OCI-LY7 (cell line): Measurements from ENCODE around the gene EIF4B. TPM values are rescaled to one million over a fixed set of nuclear protein-coding genes. Genes with fewer than 3 reads are reported as not detected.

Experiments
- BruUV-seq: library from RNA; stranded (reverse); fragments of 400-500 nt; replicated peaks from 2 replicates; lab custom pipeline; 2021; lab: Mats Ljungman, UMichigan
- CTCF ChIA-PET: fragments of 300-600 bp; sonication (Branson Sonifier 250); formaldehyde crosslinking; loops from one replicate; lab custom pipeline; 2022; ENCODE audit warnings: antibody characterized with exemption; ENCODE audit not compliant: unreplicated experiment; lab: Charles Lee
- POLR2A ChIA-PET: fragments of 300-600 bp; sonication (Branson Sonifier 250); formaldehyde crosslinking; loops from one replicate; lab custom pipeline; 2022; ENCODE audit warnings: antibody characterized with exemption; lab: Charles Lee
- DNase-seq: peaks from one replicate; pipeline ENCODE4 v3.0.0-alpha.2; 2015; ENCODE audit warnings: low spot score
- H2AFZ ChIP-seq: fragments of 200-600 bp; sonication (generic), shearing (Covaris generic); 2 replicates; pipeline ENCODE4 v1.6.1; 2014; ENCODE audit warnings: mild to moderate bottlenecking, antibody characterized with exemption, low read length, moderate library complexity
- H3K27ac ChIP-seq: fragments of 200-600 bp; sonication (generic); 2 replicates; pipeline ENCODE4 v1.5.1; 2014; ENCODE audit warnings: mixed run types, low read depth, mild to moderate bottlenecking, moderate library complexity, low read length, inconsistent platforms; ENCODE audit not compliant: poor library complexity, severe bottlenecking
- H3K36me3 ChIP-seq: fragments of 200-600 bp; sonication (generic); 2 replicates; pipeline ENCODE4 v1.6.1; 2014; ENCODE audit warnings: mild to moderate bottlenecking, antibody characterized with exemption, low read length, moderate library complexity, mixed read lengths; ENCODE audit not compliant: insufficient read depth
- H3K4me1 ChIP-seq: fragments of 200-600 bp; sonication (generic); 2 replicates; pipeline ENCODE4 v1.5.1; 2014; ENCODE audit warnings: mild to moderate bottlenecking, low read length; ENCODE audit not compliant: insufficient read depth, poor library complexity, severe bottlenecking
- H3K4me2 ChIP-seq: fragments of 200-600 bp; sonication (generic); 2 replicates; pipeline ENCODE4 v1.6.1; 2014; ENCODE audit warnings: mild to moderate bottlenecking, low read length
- H3K4me3 ChIP-seq: fragments of 200-600 bp; sonication (generic); 2 replicates; pipeline ENCODE4 v1.5.1; 2014; ENCODE audit warnings: mild to moderate bottlenecking, low read depth, low read length; ENCODE audit not compliant: poor library complexity, severe bottlenecking
- H3K79me2 ChIP-seq: fragments of 200-600 bp; sonication (generic); 2 replicates; pipeline ENCODE4 v1.6.1; 2016; ENCODE audit warnings: low read depth, mild to moderate bottlenecking, low read length, moderate library complexity, mixed read lengths; ENCODE audit not compliant: insufficient read depth
- H3K9me2 ChIP-seq: fragments of 200-600 bp; sonication (generic); 2 replicates; pipeline ENCODE4 v1.6.1; 2016; ENCODE audit warnings: mild to moderate bottlenecking, low read length, mixed read lengths; ENCODE audit not compliant: insufficient read depth
- H3K9me3 ChIP-seq: fragments of 200-600 bp; sonication (generic); 2 replicates; pipeline ENCODE4 v1.6.1; 2014; ENCODE audit warnings: mild to moderate bottlenecking, mixed run types, low read length, mixed read lengths
- H4K20me1 ChIP-seq: fragments of 200-600 bp; sonication (generic); 2 replicates; pipeline ENCODE4 v1.6.1; 2014; ENCODE audit warnings: mild to moderate bottlenecking, antibody characterized with exemption, low read length, moderate library complexity, mixed read lengths; ENCODE audit not compliant: insufficient read depth
- CTCF ChIP-seq: fragments of 200-600 bp; sonication (generic); conservative IDR thresholded peaks from 2 replicates; pipeline ENCODE4 v1.5.1; 2014; ENCODE audit warnings: mild to moderate bottlenecking, antibody characterized with exemption, low read length, moderate library complexity, mixed read lengths
- EZH2phosphoT487 ChIP-seq: fragments of 200-600 bp; sonication (generic); IDR thresholded peaks from 2 replicates; pipeline ENCODE4 v1.6.1; 2018; ENCODE audit warnings: low read depth, borderline replicate concordance, mild to moderate bottlenecking, mixed run types, antibody characterized with exemption, low read length, moderate library complexity, mixed read lengths
- intact Hi-C: fragments of 100-400 bp; cut with micrococcal nuclease; formaldehyde crosslinking; loops from one replicate; pipeline ENCODE4 v1.10.0; 2022; ENCODE audit not compliant: unreplicated experiment
- total RNA-seq, 2 experiments: library from RNA; depleted of rRNA in 1 of 2; stranded (reverse); fragments of >200 nt in 1 of 2; shearing (Covaris generic) in 1 of 2; gene quantifications; 2 replicates each; pipeline ENCODE4 v1.2.3, GENCODE V29; 2014 to 2022

Gene EIF4B
- total RNA-seq, 2 experiments from 2014 or later, result 645 to 745 TPM

- Histone ChIP-seq H3K4me3 (no peak overlapping the region), H3K9me2 (no peaks in the 10 kb centered on the region), H3K4me1 (no peaks in the 10 kb centered on the region), H3K79me2 (no peaks in the 10 kb centered on the region), H4K20me1 (no peaks in the 10 kb centered on the region), H3K4me2 (no peak overlapping the region), H2AFZ (no peak overlapping the region), H3K27ac (no peak overlapping the region), H3K36me3 (peaks cover 3% of the 10 kb centered on the region; the same call in 1 of the 2 replicates), H3K9me3 (no peaks in the 10 kb centered on the region)
- CTCF ChIA-PET, result interaction anchor here (0.5 kb wide), 1 partner anchor 54 kb away, joined by 4 read pairs; the partner anchor contains the start of gene EIF4B
- POLR2A ChIA-PET, result interaction anchor here (0.6 kb wide), 1 partner anchor 29 kb away, joined by 3 read pairs; no protein-coding TSS in a partner anchor
- DNase-seq, result no peak
- TF ChIP-seq EZH2phosphoT487 (no peak), CTCF (no peak)
- BruUV-seq, result no TSS peak
- intact Hi-C loops, result no loop called here
Observed at GRCh38 chr12:53060064-53060720, 53.9 kb downstream of the EIF4B start.

- DNase-seq, result no peak
- POLR2A ChIA-PET, result no interaction called here
- no peaks in the 10 kb centered on the region for H3K4me1 ChIP-seq
- no peaks in the 10 kb centered on the region for H3K9me3 ChIP-seq
- no TSS peak for BruUV-seq
- CTCF ChIA-PET, result interaction anchor here (0.5 to 1.0 kb wide), 2 partner anchors 42 to 54 kb away, joined by 4 read pairs; partner anchors contain the start of gene EIF4B
- TF ChIP-seq CTCF (no peak), EZH2phosphoT487 (no peak)
- no peaks in the 10 kb centered on the region for H4K20me1 ChIP-seq
- peaks cover 9% of the 10 kb centered on the region; the same call in 1 of the 2 replicates for H3K36me3 ChIP-seq
- intact Hi-C loops, result no loop called here
- H3K9me2 ChIP-seq, result no peaks in the 10 kb centered on the region
- H3K27ac ChIP-seq, result no peak overlapping the region
- H3K79me2 ChIP-seq, result no peaks in the 10 kb centered on the region
- H2AFZ ChIP-seq, result no peak overlapping the region
- H3K4me2 ChIP-seq, result no peak overlapping the region
- H3K4me3 ChIP-seq, result no peak overlapping the region
Observed at GRCh38 chr12:53060721-53061276, 54.5 kb downstream of the EIF4B start.
